H1 (cell line): ENCODE data around the gene HSF4.

ENCODE experiments used
- CEBPB ChIP-seq: IDR thresholded peaks from 2 replicates; pipeline ENCODE4 v1.6.1; 2012; ENCODE audit warnings: low read depth, low read length
- CTCF ChIP-seq, 3 experiments: IDR thresholded peaks; 1 replicate in 2 of 3; 2 replicates in 1 of 3; pipeline versions ENCODE4 v1.5.1 to v1.6.1; 2011; ENCODE audit warnings: low read length in 3 of 3, mild to moderate bottlenecking in 3 of 3, inconsistent platforms in 2 of 3, low read depth in 1 of 3, moderate library complexity in 1 of 3; ENCODE audit not compliant: insufficient read depth in 1 of 3; ENCODE audit errors: control extremely low read depth in 1 of 3
- EGR1 ChIP-seq: IDR thresholded peaks from 2 replicates; pipeline ENCODE4 v1.6.1; 2011; ENCODE audit warnings: low read depth, low read length, borderline replicate concordance
- JUND ChIP-seq: IDR thresholded peaks from 2 replicates; pipeline ENCODE4 v1.6.1; 2011; ENCODE audit warnings: mild to moderate bottlenecking, improper control_type of control experiment, low read length
- KDM1A ChIP-seq: fragments of 200-600, 300-600 bp; sonication (generic); IDR thresholded peaks from 2 replicates; pipeline ENCODE4 v1.7.1; 2016; ENCODE audit warnings: mild to moderate bottlenecking, low read length, borderline replicate concordance
- KDM5A ChIP-seq: fragments of 200-600 bp; IDR thresholded peaks from 2 replicates; pipeline ENCODE4 v1.7.1; 2012; ENCODE audit warnings: mild to moderate bottlenecking, low read length, inconsistent platforms, mixed read lengths
- MAFK ChIP-seq: IDR thresholded peaks from 2 replicates; pipeline ENCODE4 v1.6.1; 2012; ENCODE audit warnings: low read depth, mild to moderate bottlenecking, improper control_type of control experiment, low read length
- POLR2AphosphoS5 ChIP-seq: IDR thresholded peaks from 2 replicates; pipeline ENCODE4 v1.6.1; 2011; ENCODE audit warnings: low read depth, low read length
- RFX5 ChIP-seq: IDR thresholded peaks from 2 replicates; pipeline ENCODE4 v1.6.1; 2011; ENCODE audit warnings: low read depth, low read length, improper control_type of control experiment, borderline replicate concordance
- SP1 ChIP-seq: IDR thresholded peaks from 2 replicates; pipeline ENCODE4 v1.6.1; 2011; ENCODE audit warnings: low read depth, low read length
- TCF12 ChIP-seq: IDR thresholded peaks from 2 replicates; pipeline ENCODE4 v1.6.1; 2011; ENCODE audit warnings: low read depth, mild to moderate bottlenecking, low read length

- TF ChIP-seq CTCF (IDR thresholded peaks at IDR 0.05; ENCODE audit: control extremely low read depth in 1 of 3, insufficient read depth in 1 of 3, low read depth in 1 of 3, low read length in 3 of 3) (no peak), JUND (no peak), SP1 (no peak), EGR1 (no peak), MAFK (no peak), CEBPB (no peak), KDM1A (no peak), POLR2AphosphoS5 (no peak), KDM5A (no peak), TCF12 (no peak), RFX5 (no peak)
Observed at GRCh38 chr16:67197704-67198103, 33.2 kb downstream of the HSF4 start.
